Stimulated activated CD4-positive, alpha-beta T cell treated with anti-CD3 and anti-CD28 coated beads, Interleukin-1b, Interleukin-23, amount 100 ng/mL, for 1 hour (primary cell): ENCODE results near the gene IL17D.
"Not testable (repeated sequence)": the region's sequence is repeated elsewhere in the genome, so short reads cannot be mapped to it uniquely, and the experiment has no call there.

Experiments
- DNase-seq, 2 donors: peaks; one replicate each; pipeline ENCODE4 v3.0.0-alpha.2; 2020; ENCODE audit warnings: low read depth in 2 of 2

IL17D gene

GRCh38 chr13:20719783-20720182 lies 16.3 kb downstream of the IL17D start:
- DNase-seq = no peak

GRCh38 chr13:20720499-20720898 lies 17.0 kb downstream of the IL17D start:
- DNase-seq = no peak

- no peak for DNase-seq
These were observed 17.6 kb downstream of the IL17D start for GRCh38 chr13:20721058-20721453.

- no peak for DNase-seq
These were observed 18.2 kb downstream of the IL17D start for GRCh38 chr13:20721454-20722357.

GRCh38 chr13:20727856-20728255 lies 24.4 kb downstream of the IL17D start:
- DNase-seq = no peak

- DNase-seq = no peak
These were observed 25.2 kb downstream of the IL17D start for GRCh38 chr13:20728579-20729311.

- DNase-seq = no peak
These were observed 26.4 kb downstream of the IL17D start for GRCh38 chr13:20729633-20730585.

- DNase-seq = no peak
These were observed 35.1 kb downstream of the IL17D start for GRCh38 chr13:20738616-20739015.

- no peak for DNase-seq
These were observed 36.5 kb downstream of the IL17D start for GRCh38 chr13:20740021-20740420.

- DNase-seq = not testable (repeated sequence)
These were observed 40.4 kb downstream of the IL17D start for GRCh38 chr13:20743830-20744404.

- no peak for DNase-seq
These were observed 45.9 kb downstream of the IL17D start for GRCh38 chr13:20749377-20749776.

GRCh38 chr13:20754009-20754408 lies 50.5 kb downstream of the IL17D start:
- no peak for DNase-seq

- DNase-seq = no peak
These were observed 57.4 kb downstream of the IL17D start for GRCh38 chr13:20760872-20761271.

- DNase-seq = no peak
These were observed 63.9 kb downstream of the IL17D start for GRCh38 chr13:20767309-20767943.

GRCh38 chr13:20769091-20769490 lies 65.6 kb downstream of the IL17D start:
- DNase-seq = no peak

- no peak for DNase-seq
These were observed 66.3 kb downstream of the IL17D start for GRCh38 chr13:20769834-20770233.
